ENCODE measurements around the gene RPTOR. TPM values are rescaled to one million over a fixed set of nuclear protein-coding genes. Genes with fewer than 3 reads are reported as not detected.

The RPTOR gene
- total RNA-seq, 3 donors from 2014 or later = 21.4 to 27.5 (median 23.6) TPM

GRCh38 chr17:80618304-80618703 is 73.7 kb downstream of the RPTOR start:
- no peak overlapping the region for H3K4me3 ChIP-seq
- no peaks in the 10 kb centered on the region for H3K27me3 ChIP-seq
- no peaks in the 10 kb centered on the region for H3K9me3 ChIP-seq
- intact Hi-C loops (cut with DNase I; ENCODE audit: low total_unique reads) = no loop called here
- H3K4me1 ChIP-seq = no peaks in the 10 kb centered on the region
- H3K36me3 ChIP-seq = no peaks in the 10 kb centered on the region
- TF ChIP-seq POLR2AphosphoS5 (IDR thresholded peaks at IDR 0.05) (no peak), POLR2A (IDR thresholded peaks at IDR 0.05) (no peak), CTCF (IDR thresholded peaks at IDR 0.05) (no peak)
- no peak for DNase-seq (ENCODE audit: low spot score in 2 of 2)
- H3K27ac ChIP-seq = no peak overlapping the region

DNA sequence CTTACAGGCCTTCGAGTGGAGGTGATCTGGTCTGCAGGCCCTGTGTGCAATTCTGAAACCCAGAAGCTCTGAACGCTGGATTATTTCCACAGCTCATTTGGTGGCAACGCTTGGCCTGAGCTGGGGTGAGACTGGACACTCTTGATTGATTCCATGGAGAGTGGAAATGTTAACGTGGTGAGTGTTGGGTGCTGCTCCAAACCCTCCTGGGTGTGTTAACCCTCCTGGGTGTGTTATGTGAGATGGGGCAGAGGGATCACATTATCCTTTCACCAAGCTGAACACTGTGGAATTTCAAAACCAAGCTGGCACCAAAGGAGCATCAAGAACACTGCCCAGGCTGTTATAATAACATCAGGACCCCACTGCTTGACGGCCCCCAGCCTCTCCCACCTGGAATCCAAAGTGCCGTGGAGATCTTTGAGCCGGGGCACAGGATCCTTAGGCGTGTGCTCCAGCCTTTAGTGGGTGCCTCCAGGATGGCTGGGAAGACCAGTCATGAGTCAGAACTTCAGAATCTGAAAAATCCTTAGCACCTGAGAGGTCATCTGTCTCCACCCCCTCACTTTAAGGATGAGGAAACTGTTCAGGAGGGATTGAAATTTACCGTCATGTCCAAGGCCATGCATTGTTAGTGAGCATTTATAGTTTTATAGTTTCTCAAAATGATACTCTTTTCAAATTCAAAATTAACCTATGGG is 75.0 kb downstream of the RPTOR start:
- intact Hi-C loops (cut with DNase I; ENCODE audit: low total_unique reads) = no loop called here
- no peaks in the 10 kb centered on the region for H3K9me3 ChIP-seq
- no peak overlapping the region for H3K27ac ChIP-seq
- H3K36me3 ChIP-seq = no peaks in the 10 kb centered on the region
- H3K27me3 ChIP-seq = no peaks in the 10 kb centered on the region
- DNase-seq (ENCODE audit: low spot score in 2 of 2) = no peak
- H3K4me3 ChIP-seq = no peak overlapping the region
- no peaks in the 10 kb centered on the region for H3K4me1 ChIP-seq
- TF ChIP-seq CTCF (IDR thresholded peaks at IDR 0.05) (no peak), POLR2A (IDR thresholded peaks at IDR 0.05) (no peak), POLR2AphosphoS5 (IDR thresholded peaks at IDR 0.05) (no peak)

GRCh38 chr17:80621335-80621996 is 76.8 kb downstream of the RPTOR start:
- no peak for TF ChIP-seq POLR2AphosphoS5 (IDR thresholded peaks at IDR 0.05)
- TF ChIP-seq CTCF (IDR thresholded peaks at IDR 0.05) = no peak
- TF ChIP-seq POLR2A (IDR thresholded peaks at IDR 0.05) = no peak
- no peak overlapping the region for H3K27ac ChIP-seq
- no peaks in the 10 kb centered on the region for H3K4me1 ChIP-seq
- H3K27me3 ChIP-seq = no peaks in the 10 kb centered on the region
- H3K4me3 ChIP-seq = no peak overlapping the region
- H3K9me3 ChIP-seq = no peaks in the 10 kb centered on the region
- no peak for DNase-seq (ENCODE audit: low spot score in 2 of 2)
- H3K36me3 ChIP-seq = no peaks in the 10 kb centered on the region
- intact Hi-C loops (cut with DNase I; ENCODE audit: low total_unique reads) = no loop called here

DNA sequence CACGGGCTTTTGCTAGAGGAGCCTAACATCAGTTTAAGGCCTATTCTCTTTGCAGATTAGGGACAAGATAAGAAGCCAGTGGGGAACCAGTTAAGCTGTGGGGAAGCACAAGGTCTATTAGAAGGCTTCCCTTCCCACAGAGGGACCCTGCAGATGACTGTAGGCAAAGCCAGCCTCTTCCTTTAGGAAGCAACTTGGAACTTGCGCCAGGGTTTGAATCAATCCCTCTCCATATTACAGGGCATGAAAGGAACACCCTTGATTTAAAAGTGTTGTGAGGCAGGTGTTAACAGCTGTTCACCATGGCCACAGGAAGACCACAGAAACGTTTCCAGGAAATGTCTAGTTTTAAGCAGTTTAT is 77.3 kb downstream of the RPTOR start:
- Histone ChIP-seq H3K4me3 (no peak overlapping the region), H3K36me3 (no peaks in the 10 kb centered on the region), H3K27ac (no peak overlapping the region), H3K4me1 (no peaks in the 10 kb centered on the region), H3K9me3 (no peaks in the 10 kb centered on the region), H3K27me3 (no peaks in the 10 kb centered on the region)
- DNase-seq (ENCODE audit: low spot score in 2 of 2) = no peak
- intact Hi-C loops (cut with DNase I; ENCODE audit: low total_unique reads) = no loop called here
- TF ChIP-seq CTCF (IDR thresholded peaks at IDR 0.05) = no peak
- no peak for TF ChIP-seq POLR2A (IDR thresholded peaks at IDR 0.05)
- no peak for TF ChIP-seq POLR2AphosphoS5 (IDR thresholded peaks at IDR 0.05)

GRCh38 chr17:80624864-80625263 is 80.2 kb downstream of the RPTOR start:
- H3K4me3 ChIP-seq = no peak overlapping the region
- no peaks in the 10 kb centered on the region for H3K27me3 ChIP-seq
- H3K27ac ChIP-seq = no peak overlapping the region
- no peaks in the 10 kb centered on the region for H3K9me3 ChIP-seq
- no peaks in the 10 kb centered on the region for H3K4me1 ChIP-seq
- intact Hi-C loops (cut with DNase I; ENCODE audit: low total_unique reads) = no loop called here
- DNase-seq (ENCODE audit: low spot score in 2 of 2) = no peak
- no peak for TF ChIP-seq POLR2A (IDR thresholded peaks at IDR 0.05)
- no peak for TF ChIP-seq POLR2AphosphoS5 (IDR thresholded peaks at IDR 0.05)
- no peak for TF ChIP-seq CTCF (IDR thresholded peaks at IDR 0.05)
- H3K36me3 ChIP-seq = no peaks in the 10 kb centered on the region
